M059J (cell line): Measurements from ENCODE around the gene YJEFN3. TPM values are rescaled to one million over a fixed set of nuclear protein-coding genes. Genes with fewer than 3 reads are reported as not detected.

Source experiments
- DNase-seq: peaks from one replicate; pipeline ENCODE4 v3.0.0-alpha.2; 2012; ENCODE audit warnings: low read depth
- total RNA-seq: library from RNA; depleted of rRNA; stranded (reverse); fragments of >200 nt; shearing (Covaris generic); gene quantifications from 2 replicates; pipeline ENCODE4 v1.2.3, GENCODE V29; 2014

The YJEFN3 gene
- total RNA-seq, 1 experiment from 2014 or later: 0.12 TPM

DNA sequence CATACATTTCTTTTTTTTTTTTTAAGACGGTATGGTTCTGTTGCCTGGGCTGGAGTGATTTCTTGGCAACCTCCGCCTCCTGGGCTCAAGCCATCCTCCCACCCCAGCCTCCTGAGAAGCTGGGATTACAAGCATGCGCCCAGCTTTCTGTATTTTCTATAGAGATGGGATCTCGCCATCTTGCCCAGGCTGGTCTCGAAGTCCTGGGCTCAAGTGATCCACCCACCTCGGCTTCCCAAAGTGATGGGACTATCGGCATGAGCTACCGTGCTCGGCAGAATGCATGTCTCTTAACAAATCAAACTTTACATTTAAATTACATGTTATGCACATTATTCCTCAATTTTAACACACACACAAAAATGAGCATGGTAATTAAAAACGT lies 11.5 kb upstream of the YJEFN3 start:
- no peak for DNase-seq

GRCh38 chr19:19520989-19521388 lies 7.7 kb upstream of the YJEFN3 start:
- DNase-seq: no peak

DNA sequence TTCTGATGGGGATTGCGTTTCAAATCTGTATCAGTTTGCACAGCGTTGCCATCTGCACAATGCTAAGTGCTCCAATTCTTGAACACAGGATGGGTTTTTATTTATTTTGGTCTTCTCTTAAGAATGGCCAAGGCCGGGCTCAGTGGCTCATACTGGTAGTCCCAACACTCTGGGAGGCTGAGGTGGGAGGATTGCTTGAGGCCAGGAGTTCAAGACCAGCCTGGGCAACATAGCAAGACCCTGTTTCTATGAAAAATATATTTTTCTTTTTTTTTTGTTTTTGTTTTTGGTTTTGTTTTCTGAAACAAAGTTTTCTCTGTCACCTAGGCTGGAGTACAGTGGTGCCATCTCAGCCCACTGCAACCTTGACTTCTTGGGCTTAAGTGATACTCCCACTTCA lies 5.5 kb upstream of the YJEFN3 start:
- DNase-seq: no peak

GRCh38 chr19:19524053-19524452 lies 4.7 kb upstream of the YJEFN3 start:
- DNase-seq: no peak

GRCh38 chr19:19525611-19526380 lies 2.9 kb upstream of the YJEFN3 start:
- no peak for DNase-seq

- no peak for DNase-seq
Observed at GRCh38 chr19:19526581-19527370, 1.9 kb upstream of the YJEFN3 start.

DNA sequence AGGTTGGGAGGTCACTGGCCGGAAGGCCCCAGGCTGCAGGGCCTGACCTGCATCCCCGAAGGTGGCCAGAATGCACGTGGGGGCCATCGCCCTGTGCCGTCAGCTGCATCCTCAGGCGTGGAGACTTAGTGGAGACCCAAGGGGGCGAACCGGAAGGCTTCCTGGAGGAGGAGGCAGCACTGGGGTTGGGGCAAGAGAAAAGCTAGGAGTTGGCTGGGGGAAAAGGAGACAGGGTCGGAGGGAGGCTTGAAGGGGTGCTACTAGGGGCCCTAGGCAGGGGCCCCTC lies 1.4 kb upstream of the YJEFN3 start:
- no peak for DNase-seq

GRCh38 chr19:19527674-19528625 lies 761 bp upstream of the YJEFN3 start:
- DNase-seq: no peak

- DNase-seq: no peak
Observed at GRCh38 chr19:19529783-19530422, 1.2 kb downstream of the YJEFN3 start.

DNA sequence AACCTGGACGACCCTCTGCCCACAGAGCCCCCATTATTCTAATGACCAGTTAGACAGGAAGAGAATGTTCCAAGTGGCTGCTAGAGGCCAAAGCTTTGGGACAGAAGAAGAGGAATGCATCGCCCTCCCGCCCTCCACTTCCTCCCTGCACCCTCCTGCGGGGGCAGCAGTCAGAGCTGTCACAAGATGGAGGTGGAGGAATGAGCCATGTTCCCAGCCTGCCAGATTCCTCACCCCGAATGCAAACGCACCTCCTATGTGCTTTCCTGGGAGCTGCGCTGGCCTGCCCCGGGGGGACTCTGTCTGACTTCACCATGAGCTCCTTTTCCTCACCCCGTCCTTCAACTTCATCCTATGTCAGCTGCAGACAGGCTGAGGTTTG lies 1.7 kb downstream of the YJEFN3 start:
- no peak for DNase-seq

- DNase-seq: no peak
Observed at GRCh38 chr19:19530889-19531288, 2.2 kb downstream of the YJEFN3 start.

GRCh38 chr19:19531951-19532805 lies 3.5 kb downstream of the YJEFN3 start:
- peak; percentile 69 for DNase-seq

- no peak for DNase-seq
Observed at GRCh38 chr19:19532806-19533701, 4.3 kb downstream of the YJEFN3 start.

DNA sequence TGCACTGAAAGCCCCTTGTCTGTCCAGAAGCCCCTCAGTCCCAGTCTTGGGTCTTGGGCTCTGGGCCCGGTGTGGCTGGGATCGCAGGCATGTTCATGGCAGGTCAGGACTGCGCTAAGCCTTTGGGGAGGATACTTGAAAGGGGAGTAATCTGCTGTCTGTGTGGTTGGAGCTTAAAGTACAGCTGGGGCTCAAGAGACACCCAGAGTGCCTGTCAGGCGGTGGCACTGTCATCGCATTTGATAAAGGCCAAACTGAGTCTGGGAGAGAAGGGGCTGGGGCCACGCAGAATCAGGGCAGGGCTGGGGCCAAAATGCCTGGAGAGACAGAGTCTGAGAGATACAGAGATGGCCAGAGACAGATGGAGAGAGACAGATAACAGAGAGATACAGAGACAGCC lies 5.1 kb downstream of the YJEFN3 start:
- DNase-seq: no peak

DNA sequence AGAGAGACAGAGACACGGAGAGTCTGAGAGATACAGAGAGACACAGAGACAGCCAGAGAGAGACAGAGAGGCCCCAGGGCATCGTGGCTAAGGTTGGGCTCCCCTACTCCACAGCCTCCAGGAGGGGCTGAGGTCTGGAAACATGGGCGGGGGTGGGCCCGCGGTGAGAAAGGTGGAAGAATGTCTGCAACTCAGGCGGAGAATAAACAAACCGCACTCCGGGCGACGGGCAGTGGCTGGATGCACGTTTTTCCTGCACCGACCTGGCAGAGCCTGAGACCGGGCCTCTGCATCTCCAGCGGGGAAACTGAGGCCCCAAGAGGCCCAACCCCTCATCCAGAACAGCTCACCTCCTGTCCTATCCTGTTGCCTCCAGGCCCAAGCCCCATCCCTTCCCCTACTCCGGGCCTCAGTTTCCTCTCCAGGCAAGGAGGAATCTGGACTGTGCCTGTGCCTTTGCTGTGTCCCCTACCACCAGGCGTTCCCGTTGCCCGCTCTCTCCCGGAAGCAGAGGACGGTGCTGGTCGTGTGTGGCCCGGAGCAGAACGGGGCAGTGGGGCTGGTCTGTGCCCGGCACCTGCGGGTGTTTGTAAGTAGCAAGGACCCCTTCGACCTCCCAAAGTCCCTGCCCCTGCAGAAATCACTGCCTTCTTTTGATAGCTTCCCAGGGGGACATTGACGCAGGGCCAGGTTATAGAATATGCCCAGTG lies 6.0 kb downstream of the YJEFN3 start:
- no peak for DNase-seq

GRCh38 chr19:19535311-19536191 lies 6.8 kb downstream of the YJEFN3 start:
- no peak for DNase-seq

DNA sequence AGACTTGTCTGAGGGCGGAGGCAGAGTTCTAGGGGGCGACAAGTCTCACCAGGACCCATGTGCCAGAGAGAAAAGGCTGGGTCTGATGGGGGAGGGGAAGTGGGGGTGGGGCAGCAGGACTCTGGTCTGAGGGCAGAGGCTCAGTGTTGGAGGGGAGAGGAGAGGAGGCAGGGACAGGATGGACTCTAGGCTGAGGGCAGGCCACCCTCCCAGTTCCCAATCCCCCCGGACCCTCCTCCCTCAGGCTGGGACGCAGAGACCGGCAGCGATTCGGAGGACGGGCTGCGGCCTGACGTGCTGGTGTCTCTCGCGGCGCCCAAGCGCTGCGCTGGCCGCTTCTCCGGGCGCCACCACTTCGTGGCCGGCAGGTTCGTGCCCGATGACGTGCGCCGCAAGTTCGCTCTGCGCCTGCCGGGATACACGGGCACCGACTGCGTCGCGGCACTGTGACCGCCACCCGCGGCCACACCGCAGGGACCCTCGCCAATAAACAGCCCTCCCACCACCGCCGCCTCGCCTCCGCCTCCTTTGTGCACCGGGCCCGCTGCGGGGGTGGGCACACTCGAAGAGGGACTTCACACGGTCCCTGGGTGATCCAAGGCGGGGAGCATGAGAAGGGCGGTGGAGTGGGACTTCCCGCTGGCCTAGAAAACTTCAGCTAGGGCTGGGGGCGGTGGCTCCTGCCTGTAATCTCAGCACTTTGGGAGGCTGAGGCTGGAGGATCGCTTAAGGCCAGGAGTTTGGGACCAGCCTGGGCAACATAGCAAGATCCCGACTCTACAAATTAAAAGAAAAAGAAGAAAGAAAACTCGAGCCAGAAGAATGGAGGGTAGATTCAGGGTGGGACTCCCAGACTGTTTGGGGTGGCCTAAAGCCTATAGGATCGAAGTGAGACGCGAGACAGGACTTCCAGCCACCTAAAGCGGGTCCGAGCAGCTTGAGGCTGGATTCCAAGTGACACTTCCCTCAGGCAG lies 8.7 kb downstream of the YJEFN3 start:
- DNase-seq: no peak
